Hindlimb muscle (tissue), 1 donor: ENCODE results near the gene TRIP12. TPM values are rescaled to one million over a fixed set of nuclear protein-coding genes. Genes with fewer than 3 reads are reported as not detected.
"Not testable (repeated sequence)": the region's sequence is repeated elsewhere in the genome, so short reads cannot be mapped to it uniquely, and the experiment has no call there.

ENCODE experiments used
- DNase-seq: peaks from one replicate; pipeline ENCODE4 v3.0.0-alpha.2; 2013
- polyA plus RNA-seq: library from polyadenylated mRNA; unstranded; fragments of 120-200 nt; gene quantifications from one replicate; pipeline ENCODE4 v1.2.1, GENCODE V29; 2013; ENCODE audit not compliant: insufficient read length

Gene TRIP12
- polyA plus RNA-seq = 196 TPM

GRCh38 chr2:229921892-229922448, at the start of gene TRIP12:
Gene TRIP12, minus strand, starts transcription at chr2:229922009. Its CDS starts 41,930 bp downstream, at chr2:229880079.
- peak; percentile 96 for DNase-seq

DNA sequence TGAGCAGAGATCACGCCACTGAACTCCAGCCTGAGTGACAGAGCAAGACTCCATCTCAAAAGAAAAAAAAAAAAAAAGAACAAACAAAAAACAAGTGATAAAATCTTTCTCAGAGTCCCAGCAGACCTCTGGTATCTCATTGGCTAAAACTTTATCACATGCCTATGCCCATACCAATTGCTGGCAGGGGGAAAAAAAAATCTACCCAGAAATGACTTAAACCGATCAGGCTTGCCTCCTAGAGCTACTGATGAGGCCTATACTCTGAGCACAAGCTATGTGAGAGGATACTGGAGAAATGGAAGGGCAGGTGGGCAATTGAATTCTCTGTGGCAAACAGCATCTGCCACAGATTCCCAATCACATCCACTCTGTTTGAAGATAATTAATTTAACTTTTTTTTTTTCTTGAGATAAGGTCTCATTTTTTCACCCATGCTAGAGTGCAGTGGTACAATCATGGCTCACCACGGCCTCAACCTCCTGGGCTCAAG, 49.5 kb upstream of the TRIP12 start:
- no peak for DNase-seq

DNA sequence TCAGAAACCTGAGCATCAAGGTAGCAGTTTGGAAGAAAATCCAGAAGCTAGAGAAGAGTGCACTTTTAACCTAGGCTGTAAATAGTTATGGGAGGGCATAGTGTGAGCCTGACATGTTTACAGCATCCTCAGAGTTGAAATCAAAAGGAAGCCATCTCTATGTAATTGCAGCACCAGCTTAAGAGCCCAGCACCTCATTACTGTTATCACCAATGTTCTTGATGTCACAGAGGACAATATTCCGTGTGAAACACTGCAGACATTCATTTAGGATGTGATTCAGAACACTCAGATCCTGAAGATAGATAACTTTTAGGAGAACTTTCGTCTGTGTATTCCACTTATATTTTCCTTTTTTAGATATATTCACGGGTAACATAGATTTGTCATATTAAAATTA, 48.6 kb upstream of the TRIP12 start:
- no peak for DNase-seq

- no peak for DNase-seq
Measured at GRCh38 chr2:229969921-229970320, 48.1 kb upstream of the TRIP12 start.

DNA sequence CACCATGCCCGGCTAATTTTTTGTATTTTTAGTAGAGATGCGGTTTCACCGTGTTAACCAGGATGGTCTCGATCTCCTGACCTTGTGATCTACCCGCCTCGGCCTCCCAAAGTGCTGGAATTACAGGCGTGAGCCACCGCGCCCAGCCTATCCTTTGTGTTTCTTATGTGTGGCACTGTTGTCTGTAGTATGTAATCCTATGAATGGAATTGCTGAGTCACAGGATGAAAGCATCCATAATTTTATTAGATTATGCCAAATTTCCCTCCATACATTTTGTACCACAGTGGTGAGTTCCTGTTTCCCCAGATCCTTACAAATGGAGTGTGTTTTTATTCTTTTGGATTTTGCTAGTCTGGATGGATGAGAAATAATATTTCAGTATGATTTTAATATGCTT, 41.8 kb upstream of the TRIP12 start:
- not testable (repeated sequence) for DNase-seq

GRCh38 chr2:229956491-229956890, 34.7 kb upstream of the TRIP12 start:
- DNase-seq = no peak

GRCh38 chr2:229955663-229956062, 33.9 kb upstream of the TRIP12 start:
- DNase-seq = no peak

- DNase-seq = no peak
Measured at GRCh38 chr2:229952256-229952835, 30.5 kb upstream of the TRIP12 start.

GRCh38 chr2:229947544-229947943, 25.7 kb upstream of the TRIP12 start:
- DNase-seq = no peak

GRCh38 chr2:229945975-229946374, 24.2 kb upstream of the TRIP12 start:
- no peak for DNase-seq

- no peak for DNase-seq
Measured at GRCh38 chr2:229943770-229944449, 22.1 kb upstream of the TRIP12 start.

GRCh38 chr2:229943171-229943570, 21.4 kb upstream of the TRIP12 start:
- no peak for DNase-seq

- DNase-seq = no peak
Measured at GRCh38 chr2:229942671-229943070, 20.9 kb upstream of the TRIP12 start.

- no peak for DNase-seq
Measured at GRCh38 chr2:229937537-229937936, 15.7 kb upstream of the TRIP12 start.

GRCh38 chr2:229931241-229931640, 9.4 kb upstream of the TRIP12 start:
- DNase-seq = no peak

DNA sequence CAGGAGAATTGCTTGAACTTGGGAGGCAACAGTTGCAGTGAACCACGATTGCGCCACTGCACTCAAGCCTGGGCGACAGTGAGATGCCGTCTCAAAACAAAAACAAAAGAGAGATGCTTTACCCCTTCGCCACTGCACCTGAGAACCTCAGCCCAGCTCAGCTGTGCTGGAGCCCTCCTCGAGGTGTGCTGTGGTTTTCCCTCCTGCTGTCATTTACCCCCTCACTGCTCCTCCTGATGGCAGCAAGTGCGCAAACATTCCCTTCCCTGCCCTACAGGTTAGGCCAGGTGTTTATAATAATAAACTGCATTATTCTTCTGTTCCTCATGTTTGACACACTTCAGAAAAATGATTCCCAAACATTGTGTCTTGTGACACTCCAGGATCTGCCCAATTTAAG, 8.8 kb upstream of the TRIP12 start:
- no peak for DNase-seq

DNA sequence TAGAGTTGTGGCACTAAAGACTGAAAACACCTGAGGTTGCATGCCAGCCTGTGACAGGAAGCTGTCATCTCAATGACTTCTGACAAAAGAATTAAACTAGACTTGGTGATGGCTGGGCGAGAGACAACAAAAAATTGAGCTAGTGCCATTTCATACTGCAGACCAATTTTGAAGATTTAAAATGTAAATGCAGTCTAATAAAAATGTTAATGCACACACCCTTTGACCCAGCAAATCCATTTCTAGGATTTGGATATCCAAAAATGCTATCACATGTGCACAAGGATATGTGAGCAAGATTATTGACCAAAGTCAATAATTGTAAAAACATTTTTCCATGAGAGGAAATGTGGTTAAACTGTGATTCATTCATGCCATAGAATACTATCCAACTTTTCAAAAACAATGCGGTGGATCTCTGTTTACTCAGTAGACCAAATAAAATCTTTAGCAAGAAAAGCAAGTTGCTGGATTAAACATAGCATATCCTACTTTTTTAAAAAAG, 6.1 kb upstream of the TRIP12 start:
- no peak for DNase-seq

DNA sequence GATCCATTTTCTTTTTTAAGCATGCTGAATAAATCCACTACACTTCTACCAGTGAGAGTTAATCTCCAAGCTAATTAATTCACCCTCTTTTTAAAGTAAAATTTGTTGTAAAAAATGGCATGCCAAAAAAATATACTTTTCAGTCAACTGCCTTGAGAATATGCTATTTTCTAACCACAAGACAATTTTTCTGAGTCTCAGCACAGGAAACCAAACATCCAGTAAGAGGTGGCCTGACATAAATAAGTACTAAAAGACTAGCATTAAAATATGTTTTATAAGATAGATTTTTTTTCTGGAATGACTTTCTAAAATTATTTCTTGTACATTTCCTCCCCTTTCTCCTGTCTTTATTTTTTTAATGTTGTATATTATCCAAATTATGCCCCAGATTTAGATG, 3.4 kb upstream of the TRIP12 start:
- no peak for DNase-seq

DNA sequence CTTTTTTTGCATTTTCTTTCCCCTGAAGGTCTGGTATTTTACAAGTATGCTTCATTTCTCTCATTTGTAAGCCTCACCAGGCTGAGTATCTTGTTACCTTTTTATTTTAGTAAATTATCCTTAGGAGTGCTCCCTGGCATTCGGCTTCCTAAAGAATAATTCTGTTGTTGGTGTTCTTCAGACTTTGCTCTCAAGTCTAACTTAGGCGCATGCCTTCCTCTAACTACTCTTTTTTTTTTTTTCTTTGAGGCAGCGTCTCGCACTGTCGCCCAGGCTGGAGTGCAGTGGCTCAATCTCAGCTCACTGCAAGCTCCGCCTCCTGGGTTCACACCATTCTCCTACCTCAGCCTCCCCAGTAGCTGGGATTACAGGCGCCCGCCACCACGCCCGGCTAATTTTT, 2.7 kb upstream of the TRIP12 start:
- DNase-seq = not testable (repeated sequence)

GRCh38 chr2:229922449-229923386, 909 bp upstream of the TRIP12 start, which contains the start of gene FBXO36:
Gene FBXO36, plus strand, starts transcription at chr2:229922503. Its CDS starts 11 bp downstream, at chr2:229922514.
- no peak for DNase-seq

DNA sequence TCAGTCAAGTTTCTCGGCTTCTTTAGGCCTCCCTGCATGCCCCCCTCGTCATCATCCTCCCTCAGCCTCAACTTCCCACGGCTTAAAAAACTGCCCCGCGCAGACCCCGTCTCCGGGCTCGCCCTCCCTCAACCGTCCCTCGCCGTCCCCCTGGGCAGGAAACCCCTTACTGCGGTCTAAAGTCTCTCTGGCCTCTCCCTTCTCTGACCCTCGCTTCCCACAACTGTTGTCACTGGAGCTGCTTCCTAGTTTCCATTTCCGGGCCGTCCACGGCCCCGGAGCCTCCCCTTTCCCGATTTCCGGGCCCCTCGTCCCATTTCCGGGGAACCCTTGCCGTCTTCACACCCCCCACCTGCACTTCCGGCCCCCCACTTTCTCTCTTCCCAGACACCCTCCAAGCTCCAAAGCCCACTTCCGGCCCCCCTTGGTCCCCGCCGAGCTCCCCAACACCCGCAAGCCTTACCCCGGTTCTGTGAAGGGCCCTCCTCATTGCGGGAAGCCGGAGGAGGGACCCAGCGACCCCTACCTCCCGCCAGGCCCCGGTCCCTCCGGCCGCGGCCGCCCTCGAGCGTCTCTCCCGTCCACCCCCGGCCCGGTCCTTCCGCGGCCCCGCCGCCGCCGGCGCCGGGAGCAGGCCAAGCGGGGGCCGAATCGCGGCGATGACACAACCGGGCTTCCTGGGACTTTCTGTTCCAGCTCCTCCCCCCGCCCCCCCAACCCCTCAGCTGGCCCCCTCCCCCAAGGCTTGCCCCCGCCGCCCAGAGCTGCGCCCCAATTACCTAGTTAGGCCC, 513 bp downstream of the TRIP12 start:
- peak; percentile 79 for DNase-seq
